Uterus (tissue), 4 donors: ENCODE results near the gene BABAM2. TPM values are rescaled to one million over a fixed set of nuclear protein-coding genes. Genes with fewer than 3 reads are reported as not detected.

Source experiments
- DNase-seq, 2 donors: peaks; one replicate each; pipeline ENCODE4 v3.0.0-alpha.2; 2019 to 2020
- H3K27ac ChIP-seq, 2 donors: fragments of 200-600 bp; sonication (generic); 1 replicate in 1 of 2; 2 replicates in 1 of 2; pipeline ENCODE4 v1.5.1; 2016 to 2018
- H3K27me3 ChIP-seq, 2 donors: fragments of 200-600 bp; sonication (generic); one replicate each; pipeline ENCODE4 v1.5.1; 2018 to 2019; ENCODE audit warnings: control low read depth in 1 of 2
- H3K36me3 ChIP-seq, 2 donors: fragments of 200-600 bp; sonication (generic); one replicate each; pipeline ENCODE4 v1.5.1; 2019; ENCODE audit warnings: control low read depth in 1 of 2
- H3K4me1 ChIP-seq, 2 donors: fragments of 200-600 bp; sonication (generic); one replicate each; pipeline ENCODE4 v1.5.1; 2018 to 2019; ENCODE audit warnings: control low read depth in 1 of 2
- H3K4me3 ChIP-seq, 2 donors: fragments of 200-600 bp; sonication (generic); 1 replicate in 1 of 2; 2 replicates in 1 of 2; pipeline ENCODE4 v1.5.1; 2018 to 2019; ENCODE audit warnings: mild to moderate bottlenecking in 1 of 2
- H3K9me3 ChIP-seq, 2 donors: fragments of 200-600 bp; sonication (generic); one replicate each; pipeline ENCODE4 v1.5.1; 2019; ENCODE audit warnings: control low read depth in 1 of 2
- POLR2A ChIP-seq, 2 donors: fragments of 450-650 bp; IDR thresholded peaks; one replicate each; pipeline ENCODE4 v1.6.1; 2016; ENCODE audit warnings: antibody characterized with exemption in 2 of 2, mild to moderate bottlenecking in 1 of 2, moderate library complexity in 1 of 2
- intact Hi-C: fragments of 100-400 bp; cut with DNase I; formaldehyde crosslinking; loops from one replicate; pipeline ENCODE4 v1.15.1; 2023; ENCODE audit warnings: low total_unique reads
- total RNA-seq, 4 donors: library from RNA; depleted of rRNA in 3 of 4; stranded (reverse); fragments of >200 nt in 3 of 4; gene quantifications; one replicate each; pipeline versions ENCODE4 v1.1.0 to v1.2.4, GENCODE V29; 2014 to 2023
- TF ChIP-seq, protein P1 (sequence below), 4 experiments: fragments of 200-600 bp in 2 of 4; fragments of 450-650 bp in 2 of 4; sonication (generic) in 2 of 4; IDR thresholded peaks; one replicate each; pipeline ENCODE4 v1.5.1; 2016 to 2019; ENCODE audit warnings: antibody characterized with exemption in 4 of 4, mild to moderate bottlenecking in 2 of 4, moderate library complexity in 1 of 4
- donor health status: DM: yes; HTN: yes; CAD: no.

BABAM2 gene
- total RNA-seq, 4 donors from 2014 or later = 24.1 to 62.1 (median 32.5) TPM

GRCh38 chr2:28161466-28161865, 270.9 kb downstream of the BABAM2 start:
- no peak overlapping the region for H3K4me3 ChIP-seq
- peaks cover 0 to 3% of the 10 kb centered on the region in 2 donors for H3K4me1 ChIP-seq
- no peaks in the 10 kb centered on the region for H3K27me3 ChIP-seq
- intact Hi-C loops = no loop called here
- TF ChIP-seq, protein P1, sequence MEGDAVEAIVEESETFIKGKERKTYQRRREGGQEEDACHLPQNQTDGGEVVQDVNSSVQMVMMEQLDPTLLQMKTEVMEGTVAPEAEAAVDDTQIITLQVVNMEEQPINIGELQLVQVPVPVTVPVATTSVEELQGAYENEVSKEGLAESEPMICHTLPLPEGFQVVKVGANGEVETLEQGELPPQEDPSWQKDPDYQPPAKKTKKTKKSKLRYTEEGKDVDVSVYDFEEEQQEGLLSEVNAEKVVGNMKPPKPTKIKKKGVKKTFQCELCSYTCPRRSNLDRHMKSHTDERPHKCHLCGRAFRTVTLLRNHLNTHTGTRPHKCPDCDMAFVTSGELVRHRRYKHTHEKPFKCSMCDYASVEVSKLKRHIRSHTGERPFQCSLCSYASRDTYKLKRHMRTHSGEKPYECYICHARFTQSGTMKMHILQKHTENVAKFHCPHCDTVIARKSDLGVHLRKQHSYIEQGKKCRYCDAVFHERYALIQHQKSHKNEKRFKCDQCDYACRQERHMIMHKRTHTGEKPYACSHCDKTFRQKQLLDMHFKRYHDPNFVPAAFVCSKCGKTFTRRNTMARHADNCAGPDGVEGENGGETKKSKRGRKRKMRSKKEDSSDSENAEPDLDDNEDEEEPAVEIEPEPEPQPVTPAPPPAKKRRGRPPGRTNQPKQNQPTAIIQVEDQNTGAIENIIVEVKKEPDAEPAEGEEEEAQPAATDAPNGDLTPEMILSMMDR (IDR thresholded peaks at IDR 0.05) = no peak
- TF ChIP-seq POLR2A (IDR thresholded peaks at IDR 0.05) = no peak
- H3K36me3 ChIP-seq = no peaks in the 10 kb centered on the region
- DNase-seq = no peak
- H3K9me3 ChIP-seq = no peaks in the 10 kb centered on the region
- no peak overlapping the region for H3K27ac ChIP-seq

- H3K9me3 ChIP-seq = no peaks in the 10 kb centered on the region
- no peak for TF ChIP-seq POLR2A (IDR thresholded peaks at IDR 0.05)
- TF ChIP-seq, protein P1 (IDR thresholded peaks at IDR 0.05) = no peak
Observed at GRCh38 chr2:28162564-28162963, 272.0 kb downstream of the BABAM2 start.

GRCh38 chr2:28163028-28163427, 272.5 kb downstream of the BABAM2 start:
- H3K9me3 ChIP-seq = no peaks in the 10 kb centered on the region
- TF ChIP-seq, protein P1 (IDR thresholded peaks at IDR 0.05) = no peak
- TF ChIP-seq POLR2A (IDR thresholded peaks at IDR 0.05) = no peak
- no peaks in the 10 kb centered on the region for H3K27me3 ChIP-seq
- H3K36me3 ChIP-seq = no peaks in the 10 kb centered on the region
- intact Hi-C loops = no loop called here
- peaks cover 0 to 3% of the 10 kb centered on the region in 2 donors for H3K4me1 ChIP-seq
- no peak for DNase-seq
- H3K27ac ChIP-seq = peak overlapping the region; percentile 36 to 62
- H3K4me3 ChIP-seq = no peak overlapping the region

More at GRCh38 chr2:28162564-28162963, 272.0 kb downstream of the BABAM2 start:
- no peak overlapping the region for H3K27ac ChIP-seq
- intact Hi-C loops = no loop called here
- no peak overlapping the region for H3K4me3 ChIP-seq
- peaks cover 0 to 3% of the 10 kb centered on the region in 2 donors for H3K4me1 ChIP-seq
- DNase-seq = no peak
- H3K36me3 ChIP-seq = no peaks in the 10 kb centered on the region
- H3K27me3 ChIP-seq = no peaks in the 10 kb centered on the region

DNA sequence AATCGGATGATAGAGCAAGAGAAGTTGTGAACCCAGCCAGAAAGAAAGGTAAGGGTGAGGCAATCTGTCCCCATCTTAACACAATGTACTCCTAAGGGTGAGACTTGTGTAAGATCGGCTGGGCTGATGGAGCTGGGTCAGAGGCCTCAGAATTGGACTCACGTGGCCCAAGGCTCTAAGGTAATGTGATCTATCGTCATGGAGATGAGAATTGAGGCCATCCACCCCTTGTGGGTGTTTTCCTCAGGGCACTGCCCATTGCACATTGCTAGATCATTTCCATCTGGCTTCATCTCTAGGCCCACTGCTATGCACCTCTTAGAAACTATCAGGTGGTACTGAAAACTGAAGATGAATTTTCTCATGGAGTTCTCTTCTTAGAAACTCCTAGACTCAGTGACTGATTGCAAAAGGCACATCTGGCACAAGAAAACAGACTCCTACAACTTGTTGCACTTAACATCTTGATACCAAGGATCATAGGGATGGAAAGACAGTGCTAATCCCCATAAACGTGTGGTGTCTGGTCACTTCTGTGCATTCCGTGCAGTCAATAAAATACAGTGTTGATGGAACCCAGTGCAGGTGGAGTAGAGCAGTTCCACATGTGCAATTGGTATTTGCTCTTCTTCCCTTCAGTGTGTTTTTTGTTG, 273.2 kb downstream of the BABAM2 start:
- Histone ChIP-seq H3K36me3 (no peaks in the 10 kb centered on the region), H3K4me1 (peaks cover 0 to 3% of the 10 kb centered on the region in 2 donors), H3K27me3 (no peaks in the 10 kb centered on the region), H3K27ac (peak overlapping the region; percentile 36 to 62), H3K9me3 (no peaks in the 10 kb centered on the region), H3K4me3 (no peak overlapping the region)
- intact Hi-C loops = no loop called here
- TF ChIP-seq POLR2A (IDR thresholded peaks at IDR 0.05) = no peak
- TF ChIP-seq, protein P1 (IDR thresholded peaks at IDR 0.05) = no peak
- DNase-seq = no peak

DNA sequence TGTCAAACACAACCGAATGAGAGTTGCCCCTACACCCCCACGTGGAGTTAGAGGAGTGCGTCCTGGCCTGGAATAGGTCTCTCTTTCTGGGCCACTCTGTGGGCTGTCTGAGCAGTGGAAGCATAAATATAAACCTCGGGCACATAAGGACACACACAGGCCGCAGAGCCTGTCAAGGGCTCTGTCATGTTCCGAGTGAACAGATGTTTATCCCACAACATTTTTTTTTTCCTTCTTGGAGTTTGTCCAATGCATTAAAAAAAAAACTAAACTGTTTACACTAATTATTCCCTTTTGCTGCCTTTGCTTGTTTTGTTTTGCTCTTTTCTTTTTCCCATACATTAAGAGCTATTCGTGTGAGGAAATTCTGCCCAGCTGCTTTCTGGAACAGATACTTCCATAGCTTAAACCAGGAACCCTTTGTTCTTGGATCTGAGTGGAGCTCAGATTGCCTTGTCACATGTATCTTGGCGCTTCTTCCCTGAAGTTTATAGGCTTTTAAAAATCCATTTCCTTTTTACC, 273.8 kb downstream of the BABAM2 start:
- Histone ChIP-seq H3K27me3 (no peaks in the 10 kb centered on the region), H3K4me1 (peaks cover 0 to 3% of the 10 kb centered on the region in 2 donors), H3K27ac (peak overlapping the region; percentile 36 to 62), H3K9me3 (no peaks in the 10 kb centered on the region), H3K36me3 (no peaks in the 10 kb centered on the region), H3K4me3 (no peak overlapping the region)
- no peak for TF ChIP-seq POLR2A (IDR thresholded peaks at IDR 0.05)
- TF ChIP-seq, protein P1 (IDR thresholded peaks at IDR 0.05) = no peak
- intact Hi-C loops = no loop called here
- DNase-seq = no peak
